ENCODE measurements around the gene KRTAP10-12. TPM values are rescaled to one million over a fixed set of nuclear protein-coding genes. Genes with fewer than 3 reads are reported as not detected.

The KRTAP10-12 gene
- total RNA-seq, 4 donors from 2014 or later: not detected

- in situ Hi-C loops (cut with MboI; ENCODE audit: low sequenced_read_pairs in 4 of 4): no loop called here
- no peak for DNase-seq
- no peak overlapping the region for H3K27ac ChIP-seq
These were observed 2.6 kb downstream of the KRTAP10-12 start for GRCh38 chr21:44699502-44700001.

GRCh38 chr21:44700101-44701022 lies 3.4 kb downstream of the KRTAP10-12 start:
- Histone ChIP-seq H3K36me3 (no peaks in the 10 kb centered on the region), H3K4me3 (no peak overlapping the region), H3K27ac (no peak overlapping the region), H3K4me1 (no peaks in the 10 kb centered on the region), H3K9me3 (no peaks in the 10 kb centered on the region), H3K27me3 (peaks cover 44 to 76% (median 72%) of the 10 kb centered on the region in 3 donors)
- intact Hi-C loops (cut with DNase I; ENCODE audit: low total_unique reads): no loop called here
- in situ Hi-C loops (cut with MboI; ENCODE audit: low sequenced_read_pairs in 4 of 4): no loop called here
- no peak for TF ChIP-seq CTCF (IDR thresholded peaks at IDR 0.05 in 4 of 5, conservative IDR thresholded peaks at IDR 0.05 in 1 of 5)
- no peak for TF ChIP-seq POLR2A (IDR thresholded peaks at IDR 0.05)
- ATAC-seq (no peak), DNase-seq (no peak)

More at GRCh38 chr21:44699502-44700001, 2.6 kb downstream of the KRTAP10-12 start:
- no peak overlapping the region for H3K4me3 ChIP-seq
- intact Hi-C loops (cut with DNase I; ENCODE audit: low total_unique reads): no loop called here
- no peaks in the 10 kb centered on the region for H3K36me3 ChIP-seq
- no peak for TF ChIP-seq CTCF (IDR thresholded peaks at IDR 0.05 in 4 of 5, conservative IDR thresholded peaks at IDR 0.05 in 1 of 5)
- no peak for TF ChIP-seq POLR2A (IDR thresholded peaks at IDR 0.05)
- H3K9me3 ChIP-seq: no peaks in the 10 kb centered on the region
- no peak for ATAC-seq
- no peaks in the 10 kb centered on the region for H3K4me1 ChIP-seq
- peaks cover 44 to 73% (median 69%) of the 10 kb centered on the region in 3 donors for H3K27me3 ChIP-seq

GRCh38 chr21:44701023-44701400 lies 4.0 kb downstream of the KRTAP10-12 start:
- DNase-seq (no peak), ATAC-seq (no peak)
- TF ChIP-seq POLR2A (IDR thresholded peaks at IDR 0.05) (no peak), CTCF (IDR thresholded peaks at IDR 0.05 in 4 of 5, conservative IDR thresholded peaks at IDR 0.05 in 1 of 5) (no peak)
- intact Hi-C loops (cut with DNase I; ENCODE audit: low total_unique reads) (no loop called here), in situ Hi-C loops (cut with MboI; ENCODE audit: low sequenced_read_pairs in 4 of 4) (no loop called here)
- no peak overlapping the region for H3K4me3 ChIP-seq
- no peaks in the 10 kb centered on the region for H3K4me1 ChIP-seq
- peaks cover 44 to 79% (median 74%) of the 10 kb centered on the region in 3 donors for H3K27me3 ChIP-seq
- H3K27ac ChIP-seq: no peak overlapping the region
- no peaks in the 10 kb centered on the region for H3K36me3 ChIP-seq
- H3K9me3 ChIP-seq: no peaks in the 10 kb centered on the region

DNA sequence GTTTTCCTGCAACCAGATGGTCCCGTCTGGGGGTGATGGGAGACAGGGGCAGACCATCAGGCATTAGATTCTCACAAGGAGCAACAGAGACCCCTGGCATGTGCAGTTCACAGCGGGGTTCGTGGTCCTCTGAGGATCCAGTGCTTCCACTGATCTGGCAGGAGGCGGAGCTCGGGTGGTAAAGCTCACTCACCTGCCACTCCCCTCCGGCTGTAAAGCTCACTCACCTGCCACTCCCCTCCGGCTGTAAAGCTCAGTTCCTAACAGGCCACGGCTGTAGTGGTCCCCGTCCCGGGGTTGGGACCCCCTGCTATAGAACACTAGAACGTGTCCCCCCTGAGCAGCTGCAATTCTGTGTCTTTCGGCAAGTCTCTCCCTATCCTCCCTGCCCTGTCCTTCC lies 4.6 kb downstream of the KRTAP10-12 start:
- H3K27ac ChIP-seq: no peak overlapping the region
- no peak for ATAC-seq
- TF ChIP-seq CTCF (IDR thresholded peaks at IDR 0.05 in 4 of 5, conservative IDR thresholded peaks at IDR 0.05 in 1 of 5): no peak
- no peak for TF ChIP-seq POLR2A (IDR thresholded peaks at IDR 0.05)
- in situ Hi-C loops (cut with MboI; ENCODE audit: low sequenced_read_pairs in 4 of 4): no loop called here
- H3K4me1 ChIP-seq: no peaks in the 10 kb centered on the region
- H3K9me3 ChIP-seq: no peaks in the 10 kb centered on the region
- H3K27me3 ChIP-seq: peaks cover 49 to 84% (median 79%) of the 10 kb centered on the region in 3 donors
- DNase-seq: no peak
- H3K36me3 ChIP-seq: no peaks in the 10 kb centered on the region
- no peak overlapping the region for H3K4me3 ChIP-seq
- intact Hi-C loops (cut with DNase I; ENCODE audit: low total_unique reads): no loop called here
